HG02798 (cell line): ENCODE measurements around the gene SCRG1.
A peak's percentile ranks its signal among the peaks of the same experiment; 100 is the strongest.

Experiments
- ATAC-seq: cut with Tn5 transposase; IDR thresholded peaks from one replicate; pipeline ENCODE4 v1.9.1; 2021; ENCODE audit warnings: mild to moderate bottlenecking; ENCODE audit not compliant: unreplicated experiment, poor library complexity

The SCRG1 gene

GRCh38 chr4:173398779-173399415, at the start of gene SCRG1:
TSS of gene SCRG1 (minus strand) at chr4:173399116. CDS start at chr4:173391414, 7,702 bp downstream.
- ATAC-seq = no peak

GRCh38 chr4:173448103-173448502, 49.2 kb upstream of the SCRG1 start:
- no peak for ATAC-seq

GRCh38 chr4:173446416-173446815, 47.5 kb upstream of the SCRG1 start:
- peak; percentile 88 for ATAC-seq

GRCh38 chr4:173443121-173443520, 44.2 kb upstream of the SCRG1 start:
- no peak for ATAC-seq

GRCh38 chr4:173442223-173442932, 43.5 kb upstream of the SCRG1 start:
- no peak for ATAC-seq

- no peak for ATAC-seq
Observed at GRCh38 chr4:173440888-173441287, 42.0 kb upstream of the SCRG1 start.

GRCh38 chr4:173436771-173437265, 37.9 kb upstream of the SCRG1 start:
- no peak for ATAC-seq

- no peak for ATAC-seq
Observed at GRCh38 chr4:173436149-173436579, 37.2 kb upstream of the SCRG1 start.

GRCh38 chr4:173434231-173434630, 35.3 kb upstream of the SCRG1 start:
- no peak for ATAC-seq

- no peak for ATAC-seq
Observed at GRCh38 chr4:173433447-173433846, 34.5 kb upstream of the SCRG1 start.

- ATAC-seq = peak; percentile 52
Observed at GRCh38 chr4:173432430-173432829, 33.5 kb upstream of the SCRG1 start.

GRCh38 chr4:173426064-173426463, 27.1 kb upstream of the SCRG1 start:
- no peak for ATAC-seq

- no peak for ATAC-seq
Observed at GRCh38 chr4:173424899-173425805, 26.2 kb upstream of the SCRG1 start.

GRCh38 chr4:173420801-173421200, 21.9 kb upstream of the SCRG1 start:
- no peak for ATAC-seq

GRCh38 chr4:173420324-173420752, 21.4 kb upstream of the SCRG1 start:
- ATAC-seq = peak; percentile 66

GRCh38 chr4:173418639-173419038, 19.7 kb upstream of the SCRG1 start:
- ATAC-seq = no peak

GRCh38 chr4:173417833-173418232, 18.9 kb upstream of the SCRG1 start:
- no peak for ATAC-seq

GRCh38 chr4:173415885-173416653, 17.2 kb upstream of the SCRG1 start:
- no peak for ATAC-seq

GRCh38 chr4:173415092-173415491, 16.2 kb upstream of the SCRG1 start:
- ATAC-seq = no peak

GRCh38 chr4:173414456-173414855, 15.5 kb upstream of the SCRG1 start:
- no peak for ATAC-seq
